ENCODE results near the gene GAMT. TPM values are rescaled to one million over a fixed set of nuclear protein-coding genes. Genes with fewer than 3 reads are reported as not detected.

GAMT gene
- total RNA-seq, 2 experiments from 2014 or later = 26.2 to 26.8 TPM

DNA sequence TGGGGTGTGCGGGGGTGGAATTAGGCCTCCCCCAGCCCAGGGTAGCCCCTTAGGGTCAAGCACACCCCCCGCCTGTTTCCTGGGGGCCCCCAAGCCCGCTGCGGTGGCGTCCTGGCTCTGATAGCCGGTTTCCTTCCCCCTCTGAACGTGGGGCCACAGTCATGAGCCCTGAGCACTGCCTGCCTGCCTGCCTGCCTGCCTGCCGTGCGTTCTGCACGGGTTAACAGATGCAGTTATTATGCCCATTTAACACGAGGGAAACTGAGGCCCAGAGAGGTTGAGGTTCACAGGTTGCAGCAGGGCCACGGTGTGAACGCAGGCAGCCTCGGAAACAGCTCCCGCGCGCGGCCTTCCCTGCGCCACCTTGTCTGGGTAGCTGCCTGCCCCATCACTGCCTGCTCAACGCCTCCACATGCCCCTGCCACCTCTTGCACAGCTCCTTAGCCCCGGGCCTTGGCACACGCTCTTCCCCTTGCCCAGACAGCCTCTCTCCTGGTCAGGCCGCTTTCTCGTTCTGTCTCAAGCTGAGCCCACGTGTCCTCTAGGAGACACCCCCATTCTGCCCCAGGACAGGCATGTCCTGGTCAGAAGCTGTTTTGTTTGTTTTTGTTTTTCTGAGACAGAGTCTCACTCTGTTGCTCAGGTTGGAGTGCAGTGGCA lies 1.2 kb upstream of the GAMT start:
- peaks cover 21% of the 10 kb centered on the region for H3K4me1 Mint-ChIP-seq (ENCODE audit: low read depth)
- no peaks in the 10 kb centered on the region for H3K36me3 Mint-ChIP-seq (ENCODE audit: low read depth)
- no peaks in the 10 kb centered on the region for H3K9me3 Mint-ChIP-seq (ENCODE audit: insufficient read depth)
- POLR2A ChIA-PET = interaction anchor here (0.5 kb wide), 1 partner anchor 542 kb away, joined by 3 read pairs; no protein-coding TSS in a partner anchor
- ATAC-seq (no peak), DNase-seq (no peak)
- CTCF ChIA-PET = interaction anchor here (0.9 to 1.0 kb wide), 2 partner anchors 17 to 21 kb away, joined by 3 read pairs; no protein-coding TSS in a partner anchor
- no peak overlapping the region for H3K27ac Mint-ChIP-seq
- H3K4me3 Mint-ChIP-seq = peak overlapping the region; percentile 41
- peaks cover 5% of the 10 kb centered on the region for H3K27me3 Mint-ChIP-seq (ENCODE audit: low read depth)

DNA sequence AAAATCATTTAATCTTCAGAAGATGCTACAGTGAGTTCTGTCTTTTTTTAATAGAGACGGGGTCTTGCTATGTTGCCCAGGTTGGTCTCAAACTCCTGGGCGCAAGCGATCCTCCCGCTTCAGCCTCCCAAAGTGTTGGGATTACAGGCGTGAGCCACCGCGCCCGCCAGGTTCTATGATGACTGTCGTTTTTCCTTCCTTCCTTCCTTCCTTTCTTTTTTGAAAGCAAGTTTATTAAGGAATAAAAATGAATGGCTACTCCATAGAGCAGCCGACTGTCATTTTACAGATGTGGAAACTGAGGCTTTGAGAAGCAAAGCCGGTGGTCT lies 511 bp upstream of the GAMT start:
- no peaks in the 10 kb centered on the region for H3K36me3 Mint-ChIP-seq (ENCODE audit: low read depth)
- peak overlapping the region; percentile 54 for H3K4me3 Mint-ChIP-seq
- H3K27ac Mint-ChIP-seq = no peak overlapping the region
- peaks cover 19% of the 10 kb centered on the region for H3K4me1 Mint-ChIP-seq (ENCODE audit: low read depth)
- ATAC-seq = no peak
- no peaks in the 10 kb centered on the region for H3K9me3 Mint-ChIP-seq (ENCODE audit: insufficient read depth)
- peaks cover 5% of the 10 kb centered on the region for H3K27me3 Mint-ChIP-seq (ENCODE audit: low read depth)
- ChIA-PET CTCF (no interaction called here), POLR2A (no interaction called here)
- DNase-seq = no peak

DNA sequence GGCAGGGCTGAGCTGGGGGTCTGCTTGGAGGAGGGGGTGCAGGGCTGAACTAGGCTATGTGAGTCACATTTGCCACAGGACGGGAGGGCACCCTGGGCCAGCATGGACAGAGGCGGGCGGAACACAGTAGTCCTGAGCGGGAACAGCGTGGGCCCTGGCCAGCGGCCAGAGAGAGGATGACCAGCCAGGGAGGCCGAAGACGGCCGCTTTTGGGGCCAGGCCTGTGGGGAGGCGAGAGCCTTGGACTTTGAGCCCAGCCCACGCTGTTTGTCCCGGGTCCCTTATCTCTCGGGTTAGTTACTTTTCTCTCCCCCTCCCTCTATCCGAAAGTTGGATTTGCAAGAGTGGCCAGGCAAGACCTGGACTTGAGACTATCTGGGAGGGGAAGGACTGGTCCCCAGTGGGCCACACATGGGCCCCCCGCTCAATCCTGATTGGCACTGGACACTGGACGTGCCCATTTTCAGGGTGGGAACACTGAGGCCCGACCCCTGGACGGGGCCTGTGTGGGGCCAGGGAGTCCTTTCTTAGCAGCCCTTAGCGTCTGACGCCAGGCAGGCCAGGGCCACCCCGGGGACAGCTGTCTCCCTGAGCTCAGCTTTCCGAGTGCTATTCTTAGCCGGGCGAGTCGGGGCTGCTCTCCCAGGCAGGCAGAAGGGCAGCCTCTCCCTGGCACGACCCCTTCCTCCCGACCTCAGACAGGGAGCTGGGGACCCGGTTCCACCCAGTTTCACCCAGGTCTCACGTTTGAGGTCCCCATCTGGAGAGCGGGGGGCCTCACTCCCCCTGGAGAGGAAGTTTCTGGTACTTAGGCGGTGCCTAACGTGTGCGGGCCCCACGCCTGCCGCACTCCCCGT lies 833 bp downstream of the GAMT start:
- ATAC-seq = peak; percentile 33
- CTCF ChIA-PET = no interaction called here

DNA sequence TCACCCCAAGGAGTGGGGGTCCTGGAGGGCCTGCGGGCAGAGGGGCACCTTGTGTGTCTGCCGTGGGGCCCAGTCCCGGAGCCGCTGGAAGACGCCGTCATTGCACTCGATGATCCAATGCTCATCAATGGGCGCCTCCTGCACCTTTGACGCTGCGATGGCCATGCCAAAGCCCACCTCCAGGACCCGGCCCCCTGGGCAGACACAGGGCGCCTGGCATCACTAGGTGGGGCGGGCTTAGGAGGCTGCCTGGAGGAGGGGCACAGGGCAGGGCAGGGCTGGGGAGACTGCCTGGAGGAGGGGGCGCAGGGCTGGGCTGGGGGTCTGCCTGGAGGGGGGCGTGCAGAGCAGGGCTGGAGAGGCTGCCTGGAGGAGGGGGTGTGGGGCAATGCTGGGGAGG lies 1.6 kb downstream of the GAMT start:
- H3K27me3 Mint-ChIP-seq (ENCODE audit: low read depth) = peaks cover 5% of the 10 kb centered on the region
- DNase-seq (no peak), ATAC-seq (no peak)
- no peaks in the 10 kb centered on the region for H3K36me3 Mint-ChIP-seq (ENCODE audit: low read depth)
- no peak overlapping the region for H3K27ac Mint-ChIP-seq
- ChIA-PET POLR2A (no interaction called here), CTCF (no interaction called here)
- H3K4me1 Mint-ChIP-seq (ENCODE audit: low read depth) = peaks cover 16% of the 10 kb centered on the region
- no peak overlapping the region for H3K4me3 Mint-ChIP-seq
- H3K9me3 Mint-ChIP-seq (ENCODE audit: insufficient read depth) = no peaks in the 10 kb centered on the region

More for the DNA sequence above, 833 bp downstream of the GAMT start:
- POLR2A ChIA-PET = no interaction called here
- Mint-ChIP-seq H3K4me3 (peak overlapping the region; percentile 66), H3K27ac (no peak overlapping the region), H3K9me3 (ENCODE audit: insufficient read depth) (no peaks in the 10 kb centered on the region), H3K36me3 (ENCODE audit: low read depth) (no peaks in the 10 kb centered on the region), H3K4me1 (ENCODE audit: low read depth) (peaks cover 16% of the 10 kb centered on the region), H3K27me3 (ENCODE audit: low read depth) (peaks cover 5% of the 10 kb centered on the region)
- DNase-seq = peak; percentile 30

DNA sequence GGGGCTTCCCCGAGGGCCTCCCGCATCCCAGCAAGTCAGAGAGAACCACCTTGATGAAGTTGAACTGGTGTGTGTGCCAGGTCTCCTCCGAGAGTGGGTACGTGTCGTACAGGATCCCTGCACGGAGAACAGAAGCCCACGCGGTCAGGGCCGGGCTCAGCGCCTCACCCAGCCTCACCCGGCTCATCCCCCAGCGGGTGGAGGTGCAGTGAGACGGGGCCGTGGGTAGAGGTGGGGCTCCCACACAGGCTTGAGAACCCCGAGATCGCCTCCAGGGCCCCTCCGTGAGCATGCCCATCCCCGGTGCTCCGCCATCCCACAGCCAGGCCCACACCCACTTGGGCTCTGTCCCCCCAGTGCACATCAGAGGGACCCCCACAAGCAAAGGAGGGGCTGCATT lies 2.3 kb downstream of the GAMT start:
- H3K36me3 Mint-ChIP-seq (ENCODE audit: low read depth) = no peaks in the 10 kb centered on the region
- H3K9me3 Mint-ChIP-seq (ENCODE audit: insufficient read depth) = no peaks in the 10 kb centered on the region
- H3K27ac Mint-ChIP-seq = no peak overlapping the region
- H3K4me3 Mint-ChIP-seq = no peak overlapping the region
- H3K4me1 Mint-ChIP-seq (ENCODE audit: low read depth) = peaks cover 16% of the 10 kb centered on the region
- CTCF ChIA-PET = no interaction called here
- ATAC-seq = no peak
- POLR2A ChIA-PET = no interaction called here
- no peak for DNase-seq
- H3K27me3 Mint-ChIP-seq (ENCODE audit: low read depth) = peaks cover 5% of the 10 kb centered on the region

DNA sequence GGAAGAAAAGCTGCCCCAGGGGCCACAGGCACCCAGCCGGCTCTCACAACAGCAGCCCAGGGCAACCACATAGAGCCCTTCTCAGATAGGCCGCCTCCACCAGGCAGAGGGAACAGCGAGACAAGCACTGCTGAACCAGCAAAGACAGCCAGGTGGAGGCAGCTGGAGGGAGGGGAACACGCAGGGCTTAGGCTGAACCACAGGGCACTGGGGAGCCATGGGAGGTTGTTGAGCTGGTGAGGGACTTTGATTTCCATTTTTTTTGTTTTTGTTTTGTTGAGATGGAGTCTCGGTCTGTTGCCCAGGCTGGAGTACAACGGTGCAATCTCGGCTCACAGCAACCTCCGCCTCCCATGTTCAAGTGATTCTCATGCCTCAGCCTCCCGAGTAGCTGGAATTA lies 3.5 kb downstream of the GAMT start:
- peaks cover 16% of the 10 kb centered on the region for H3K4me1 Mint-ChIP-seq (ENCODE audit: low read depth)
- H3K27ac Mint-ChIP-seq = no peak overlapping the region
- ChIA-PET CTCF (interaction anchor here (1.7 kb wide), 1 partner anchor 153 kb away, joined by 4 read pairs; no protein-coding TSS in a partner anchor), POLR2A (no interaction called here)
- no peak overlapping the region for H3K4me3 Mint-ChIP-seq
- H3K9me3 Mint-ChIP-seq (ENCODE audit: insufficient read depth) = no peaks in the 10 kb centered on the region
- DNase-seq (no peak), ATAC-seq (no peak)
- H3K27me3 Mint-ChIP-seq (ENCODE audit: low read depth) = peaks cover 5% of the 10 kb centered on the region
- H3K36me3 Mint-ChIP-seq (ENCODE audit: low read depth) = no peaks in the 10 kb centered on the region

DNA sequence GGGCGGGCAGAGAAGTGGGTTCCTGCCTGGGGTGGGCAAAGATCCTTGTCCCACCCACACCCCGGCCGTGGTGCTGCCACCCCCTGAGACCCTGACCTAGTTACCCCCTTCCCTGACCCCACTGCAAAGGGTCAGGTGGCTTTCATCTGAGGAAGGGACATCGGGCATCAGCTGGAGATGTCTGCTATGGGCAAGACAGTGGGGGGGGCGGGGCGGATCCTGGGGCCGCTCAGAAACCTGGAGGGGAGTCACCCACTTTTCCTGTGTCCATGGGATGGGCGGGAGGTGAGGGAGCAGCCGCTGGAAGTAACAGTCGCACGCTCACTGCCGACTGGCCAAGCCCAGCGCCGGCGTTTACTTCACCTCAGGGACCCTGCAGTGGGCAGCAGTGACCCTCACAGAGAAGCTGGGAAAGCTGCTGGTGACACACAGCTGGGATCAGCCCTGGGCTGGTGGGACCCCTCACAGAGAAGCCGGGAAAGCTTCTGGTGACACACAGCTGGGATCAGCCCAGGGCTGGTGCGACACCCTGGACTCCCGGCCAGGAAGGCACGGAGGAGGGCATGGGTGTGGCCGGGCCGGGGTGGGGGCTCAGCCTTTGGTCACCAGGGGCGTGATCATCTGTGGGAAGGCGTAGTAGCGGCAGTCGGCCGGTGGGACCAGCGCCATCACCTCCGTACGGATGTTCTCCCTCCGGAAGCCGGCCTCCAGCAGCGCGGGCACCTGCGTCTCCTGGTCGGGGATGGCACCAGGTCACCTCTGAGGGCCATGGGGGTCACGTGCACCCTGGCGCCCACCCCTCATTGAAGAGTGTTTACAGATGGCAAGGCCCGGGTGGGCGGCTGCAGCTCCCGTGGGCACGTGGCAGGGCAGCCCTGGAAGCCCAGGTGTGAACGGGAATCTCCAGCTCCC lies 4.3 kb downstream of the GAMT start:
- H3K4me1 Mint-ChIP-seq (ENCODE audit: low read depth) = peaks cover 11% of the 10 kb centered on the region
- ATAC-seq (no peak), DNase-seq (no peak)
- no peaks in the 10 kb centered on the region for H3K27me3 Mint-ChIP-seq (ENCODE audit: low read depth)
- ChIA-PET POLR2A (interaction anchor here (0.8 kb wide), 1 partner anchor 13 kb away, joined by 3 read pairs; no protein-coding TSS in a partner anchor), CTCF (interaction anchor here (1.7 kb wide), 1 partner anchor 152 kb away, joined by 4 read pairs; no protein-coding TSS in a partner anchor)
- H3K36me3 Mint-ChIP-seq (ENCODE audit: low read depth) = peaks cover 4% of the 10 kb centered on the region
- H3K9me3 Mint-ChIP-seq (ENCODE audit: insufficient read depth) = no peaks in the 10 kb centered on the region
- H3K4me3 Mint-ChIP-seq = no peak overlapping the region
- peak overlapping the region; percentile 34 for H3K27ac Mint-ChIP-seq

DNA sequence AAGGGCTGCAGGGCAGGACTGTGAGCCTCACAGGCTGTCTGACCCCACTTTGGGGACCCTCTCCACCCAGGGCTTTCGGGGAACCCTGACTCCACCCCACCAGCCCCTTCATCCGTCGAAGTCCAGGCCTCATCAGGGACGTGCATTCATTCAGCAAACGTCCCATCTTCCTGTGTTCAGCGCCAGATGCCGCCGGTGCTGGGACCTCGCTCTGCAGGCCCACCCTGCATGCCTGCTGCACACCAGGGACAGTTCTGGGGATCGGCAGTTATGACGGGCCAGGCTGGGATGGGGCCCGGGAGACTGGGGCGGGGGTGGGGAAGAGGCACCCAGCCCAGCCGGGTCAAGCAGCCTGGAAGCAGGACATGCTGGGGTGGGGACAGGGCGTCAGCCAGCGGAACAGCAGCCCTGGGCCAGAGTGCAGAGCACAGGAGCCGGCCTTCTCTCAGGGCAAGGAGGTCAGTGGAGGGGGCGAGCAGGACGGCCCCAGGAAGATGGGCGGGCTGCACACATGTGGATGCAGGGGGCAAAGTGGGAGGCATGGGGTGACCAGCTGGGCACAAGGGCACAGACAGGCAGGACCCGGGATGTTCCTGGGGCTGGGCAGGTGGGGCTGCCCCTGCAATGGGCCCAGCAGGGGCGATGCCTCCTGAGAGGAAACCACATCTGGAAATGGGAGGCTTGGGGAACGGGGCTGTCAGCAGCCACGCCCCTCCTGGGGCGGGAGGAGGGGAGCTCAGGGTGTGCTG lies 5.1 kb downstream of the GAMT start:
- Mint-ChIP-seq H3K4me1 (ENCODE audit: low read depth) (peaks cover 11% of the 10 kb centered on the region), H3K27ac (no peak overlapping the region), H3K27me3 (ENCODE audit: low read depth) (no peaks in the 10 kb centered on the region), H3K36me3 (ENCODE audit: low read depth) (peaks cover 5% of the 10 kb centered on the region), H3K9me3 (ENCODE audit: insufficient read depth) (no peaks in the 10 kb centered on the region), H3K4me3 (no peak overlapping the region)
- ChIA-PET CTCF (interaction anchor here (1.7 kb wide), 1 partner anchor 152 kb away, joined by 4 read pairs; no protein-coding TSS in a partner anchor), POLR2A (interaction anchor here (0.8 kb wide), 1 partner anchor 12 kb away, joined by 3 read pairs; no protein-coding TSS in a partner anchor)
- ATAC-seq (no peak), DNase-seq (no peak)

DNA sequence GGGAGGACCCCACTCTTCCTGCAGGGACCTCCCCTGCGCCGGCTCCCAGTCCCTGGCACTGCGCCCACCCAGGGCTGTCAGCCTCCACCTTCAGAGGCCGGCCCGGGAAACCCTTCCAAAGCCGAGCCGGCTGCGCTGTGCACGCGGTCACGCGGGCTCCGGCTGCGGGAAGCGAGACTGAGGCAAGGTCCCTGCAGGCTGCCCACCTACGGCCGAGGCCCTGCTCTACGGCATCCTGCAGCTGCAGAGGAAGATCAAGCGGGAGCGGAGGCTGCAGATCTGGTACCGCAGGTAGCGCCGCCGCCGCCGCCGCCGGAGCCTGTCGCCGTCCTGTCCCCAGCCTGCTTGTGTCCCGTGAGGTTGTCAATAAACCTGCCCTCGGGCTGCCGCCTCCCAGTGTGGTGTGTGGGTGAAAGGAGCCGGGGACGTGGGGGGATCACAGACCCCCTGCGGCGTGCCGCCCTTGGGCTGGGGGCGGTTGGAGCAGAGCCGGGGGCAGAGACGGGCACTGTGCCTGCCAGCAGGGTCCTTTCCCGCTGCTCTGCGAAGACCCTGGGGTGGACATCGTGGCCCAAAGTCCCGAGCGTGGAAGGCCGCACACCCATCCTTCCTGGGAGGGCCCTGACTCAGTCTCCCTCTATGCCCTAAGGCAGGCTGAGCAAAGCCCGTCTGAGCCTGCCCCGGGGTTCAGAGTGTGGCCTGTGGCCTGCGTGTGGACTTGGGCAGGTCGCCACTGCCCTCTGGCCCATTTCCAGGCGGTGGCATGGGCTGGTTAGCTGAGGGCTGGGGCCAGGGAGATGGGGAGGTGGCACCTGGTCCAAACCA lies 5.9 kb downstream of the GAMT start:
- POLR2A ChIA-PET = no interaction called here
- ATAC-seq = no peak

DNA sequence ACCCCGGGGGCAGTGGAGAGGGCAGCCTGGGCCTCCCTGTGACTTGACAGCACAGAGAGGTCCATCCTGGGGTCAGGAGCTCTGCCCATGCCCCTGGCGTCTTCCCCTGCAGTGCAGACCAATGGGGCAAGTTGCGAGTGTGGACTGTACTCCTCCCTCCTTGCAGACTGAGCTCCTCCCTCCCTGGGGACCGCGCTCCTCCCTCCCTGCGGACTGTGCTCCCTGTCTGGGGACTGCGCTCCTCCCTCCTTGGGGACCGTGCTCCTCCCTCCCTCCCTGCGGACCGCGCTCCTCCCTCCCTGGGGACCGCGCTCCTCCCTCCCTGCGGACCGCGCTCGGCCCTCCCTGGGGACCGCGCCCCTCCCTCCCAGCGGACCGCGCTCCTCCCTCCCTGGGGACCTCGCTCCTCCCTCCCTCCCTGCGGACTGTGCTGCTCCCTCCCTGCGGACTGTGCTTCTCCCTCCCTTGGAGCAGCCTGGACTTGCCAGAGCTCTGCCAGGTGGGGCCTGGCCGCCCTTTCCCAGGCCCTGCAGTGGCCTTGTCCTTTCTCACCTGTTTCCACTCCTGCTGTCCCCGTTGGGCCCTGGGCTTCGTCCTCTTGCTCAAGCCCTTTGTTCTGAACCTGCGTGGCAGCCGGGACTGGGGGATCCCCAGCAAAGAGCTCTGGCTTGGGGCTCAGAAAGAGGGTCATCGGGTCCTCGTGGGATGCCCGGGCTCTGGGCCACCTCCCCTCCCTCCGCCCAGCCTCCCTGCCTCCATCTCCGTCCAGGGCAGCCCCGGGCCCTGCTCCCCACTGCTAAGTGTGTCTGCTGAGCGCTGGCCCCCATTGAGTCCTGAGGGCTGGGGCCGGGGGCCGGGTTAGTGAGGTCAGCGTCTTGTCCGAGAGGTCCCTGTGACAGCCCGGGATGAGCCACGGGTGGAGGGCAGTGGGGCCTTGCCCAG lies 6.8 kb downstream of the GAMT start:
- POLR2A ChIA-PET = no interaction called here
- CTCF ChIA-PET = no interaction called here
- H3K4me3 Mint-ChIP-seq = no peak overlapping the region
- H3K27ac Mint-ChIP-seq = no peak overlapping the region
- no peaks in the 10 kb centered on the region for H3K27me3 Mint-ChIP-seq (ENCODE audit: low read depth)
- peaks cover 8% of the 10 kb centered on the region for H3K4me1 Mint-ChIP-seq (ENCODE audit: low read depth)
- peaks cover 16% of the 10 kb centered on the region for H3K36me3 Mint-ChIP-seq (ENCODE audit: low read depth)
- no peaks in the 10 kb centered on the region for H3K9me3 Mint-ChIP-seq (ENCODE audit: insufficient read depth)
- no peak for ATAC-seq
- DNase-seq = no peak

More for the DNA sequence above, 5.9 kb downstream of the GAMT start:
- peaks cover 10% of the 10 kb centered on the region for H3K4me1 Mint-ChIP-seq (ENCODE audit: low read depth)
- no peak overlapping the region for H3K4me3 Mint-ChIP-seq
- no peak overlapping the region for H3K27ac Mint-ChIP-seq
- H3K27me3 Mint-ChIP-seq (ENCODE audit: low read depth) = no peaks in the 10 kb centered on the region
- no peaks in the 10 kb centered on the region for H3K9me3 Mint-ChIP-seq (ENCODE audit: insufficient read depth)
- DNase-seq = no peak
- CTCF ChIA-PET = no interaction called here
- H3K36me3 Mint-ChIP-seq (ENCODE audit: low read depth) = peaks cover 10% of the 10 kb centered on the region
